ENCODE results near the gene KIF16B.

Gene KIF16B

GRCh38 chr20:16427571-16427970 lies 145.7 kb downstream of the KIF16B start:
- DNase-seq, result no peak

- DNase-seq, result no peak
Observed at GRCh38 chr20:16424780-16425179, 148.5 kb downstream of the KIF16B start.

GRCh38 chr20:16423311-16424212 lies 149.7 kb downstream of the KIF16B start:
- no peak for DNase-seq

GRCh38 chr20:16419138-16419715 lies 154.0 kb downstream of the KIF16B start:
- no peak for DNase-seq

GRCh38 chr20:16418616-16419015 lies 154.6 kb downstream of the KIF16B start:
- DNase-seq, result no peak

GRCh38 chr20:16417001-16417400 lies 156.2 kb downstream of the KIF16B start:
- no peak for DNase-seq

- DNase-seq, result no peak
Observed at GRCh38 chr20:16415071-16416053, 157.9 kb downstream of the KIF16B start.

GRCh38 chr20:16412906-16413305 lies 160.3 kb downstream of the KIF16B start:
- DNase-seq, result no peak

GRCh38 chr20:16411361-16411760 lies 161.9 kb downstream of the KIF16B start:
- DNase-seq, result no peak

- no peak for DNase-seq
Observed at GRCh38 chr20:16410626-16411025, 162.6 kb downstream of the KIF16B start.

GRCh38 chr20:16408981-16409380 lies 164.3 kb downstream of the KIF16B start:
- no peak for DNase-seq

- DNase-seq, result no peak
Observed at GRCh38 chr20:16407251-16408067, 165.8 kb downstream of the KIF16B start.

- no peak for DNase-seq
Observed at GRCh38 chr20:16405254-16405653, 168.0 kb downstream of the KIF16B start.

GRCh38 chr20:16404640-16405039 lies 168.6 kb downstream of the KIF16B start:
- DNase-seq, result no peak

GRCh38 chr20:16404171-16404570 lies 169.1 kb downstream of the KIF16B start:
- no peak for DNase-seq

GRCh38 chr20:16400234-16400633 lies 173.0 kb downstream of the KIF16B start:
- DNase-seq, result no peak

- no peak for DNase-seq
Observed at GRCh38 chr20:16399801-16400200, 173.4 kb downstream of the KIF16B start.

GRCh38 chr20:16397086-16397485 lies 176.2 kb downstream of the KIF16B start:
- no peak for DNase-seq

- DNase-seq, result no peak
Observed at GRCh38 chr20:16395366-16395765, 177.9 kb downstream of the KIF16B start.

GRCh38 chr20:16394784-16395183 lies 178.5 kb downstream of the KIF16B start:
- no peak for DNase-seq

GRCh38 chr20:16393836-16394235 lies 179.4 kb downstream of the KIF16B start:
- DNase-seq, result no peak

- no peak for DNase-seq
Observed at GRCh38 chr20:16393297-16393696, 180.0 kb downstream of the KIF16B start.

Measured in inflammatory macrophage treated with lipopolysaccharide for 1 hour (primary cell).